Measurements from ENCODE around the gene PZP. TPM values are rescaled to one million over a fixed set of nuclear protein-coding genes. Genes with fewer than 3 reads are reported as not detected.
"Not testable (repeated sequence)": the region's sequence is repeated elsewhere in the genome, so short reads cannot be mapped to it uniquely, and the experiment has no call there.

The PZP gene
- under 1 TPM; 0.11 to 0.25 (median 0.16) TPM for total RNA-seq
- polyA plus RNA-seq = under 1 TPM; 0.13 to 0.20 (median 0.17) TPM
- long read RNA-seq, donor 1 = 0 reads
- long read RNA-seq, donor 2 = 0 reads

DNA sequence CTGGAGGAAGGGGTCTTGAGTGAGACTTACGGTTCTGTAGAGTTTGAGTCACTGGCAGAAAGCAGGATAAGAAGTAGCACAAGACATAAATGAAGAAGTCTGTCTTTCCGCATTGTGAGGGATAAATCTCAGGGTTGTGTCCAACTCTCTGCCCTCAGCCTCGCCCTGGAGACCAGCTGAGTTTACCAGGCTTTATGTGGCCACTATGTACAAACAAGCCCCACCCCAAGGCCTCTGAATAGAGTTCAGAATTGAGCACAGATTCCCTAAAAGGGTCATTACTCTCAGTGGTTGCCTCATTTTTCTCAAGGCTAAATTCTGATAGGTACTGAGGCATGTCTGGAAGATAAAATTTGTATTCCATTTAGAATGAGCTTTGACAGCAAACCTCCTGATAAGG lies at the start of gene PZP:
TSS of gene PZP (minus strand) at position 167 of the 400 bp plus-strand sequence. CDS start at position 113, 54 bp downstream.
- WGBS, 3 donors = 89 to 92% (median 91%) methylated on average over 3 of the region's 3 CpGs
- no peak for DNase-seq
- H3K9me3 ChIP-seq = no peaks in the 10 kb centered on the region
- intact Hi-C loops (cut with DNase I) = no loop called here
- H3K36me3 ChIP-seq (ENCODE audit: insufficient read depth in 1 of 2, low read depth in 1 of 2) = no peaks in the 10 kb centered on the region
- no peaks in the 10 kb centered on the region for H3K27me3 ChIP-seq (ENCODE audit: insufficient read depth in 3 of 3, low read length in 2 of 3)
- ATAC-seq = no peak
- no peak within 1 kb of the TSS for H3K27ac ChIP-seq
- H3K4me3 ChIP-seq = no peak within 1 kb of the TSS
- no peaks in the 10 kb centered on the region for H3K4me1 ChIP-seq
- TF ChIP-seq, protein P1, sequence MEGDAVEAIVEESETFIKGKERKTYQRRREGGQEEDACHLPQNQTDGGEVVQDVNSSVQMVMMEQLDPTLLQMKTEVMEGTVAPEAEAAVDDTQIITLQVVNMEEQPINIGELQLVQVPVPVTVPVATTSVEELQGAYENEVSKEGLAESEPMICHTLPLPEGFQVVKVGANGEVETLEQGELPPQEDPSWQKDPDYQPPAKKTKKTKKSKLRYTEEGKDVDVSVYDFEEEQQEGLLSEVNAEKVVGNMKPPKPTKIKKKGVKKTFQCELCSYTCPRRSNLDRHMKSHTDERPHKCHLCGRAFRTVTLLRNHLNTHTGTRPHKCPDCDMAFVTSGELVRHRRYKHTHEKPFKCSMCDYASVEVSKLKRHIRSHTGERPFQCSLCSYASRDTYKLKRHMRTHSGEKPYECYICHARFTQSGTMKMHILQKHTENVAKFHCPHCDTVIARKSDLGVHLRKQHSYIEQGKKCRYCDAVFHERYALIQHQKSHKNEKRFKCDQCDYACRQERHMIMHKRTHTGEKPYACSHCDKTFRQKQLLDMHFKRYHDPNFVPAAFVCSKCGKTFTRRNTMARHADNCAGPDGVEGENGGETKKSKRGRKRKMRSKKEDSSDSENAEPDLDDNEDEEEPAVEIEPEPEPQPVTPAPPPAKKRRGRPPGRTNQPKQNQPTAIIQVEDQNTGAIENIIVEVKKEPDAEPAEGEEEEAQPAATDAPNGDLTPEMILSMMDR (IDR thresholded peaks at IDR 0.05) = no peak

GRCh38 chr12:9256758-9257405 lies 48.7 kb upstream of the PZP start:
- Histone ChIP-seq H3K4me1 (no peaks in the 10 kb centered on the region), H3K36me3 (ENCODE audit: insufficient read depth in 1 of 2, low read depth in 1 of 2) (no peaks in the 10 kb centered on the region), H3K27ac (no peak overlapping the region), H3K9me3 (no peaks in the 10 kb centered on the region), H3K4me3 (no peak overlapping the region), H3K27me3 (ENCODE audit: insufficient read depth in 3 of 3, low read length in 2 of 3) (peaks cover 0 to 2% (median 0%) of the 10 kb centered on the region in 3 donors)
- TF ChIP-seq, protein P1 (IDR thresholded peaks at IDR 0.05) = no peak
- DNase-seq (no peak), ATAC-seq (no peak)
- WGBS, 3 donors = 58 to 75% (median 71%) methylated on average over 1 of the region's 1 CpG
- intact Hi-C loops (cut with DNase I) = no loop called here

GRCh38 chr12:9256341-9256740 lies 48.1 kb upstream of the PZP start:
- Histone ChIP-seq H3K9me3 (no peaks in the 10 kb centered on the region), H3K27ac (no peak overlapping the region), H3K36me3 (ENCODE audit: insufficient read depth in 1 of 2, low read depth in 1 of 2) (no peaks in the 10 kb centered on the region), H3K27me3 (ENCODE audit: insufficient read depth in 3 of 3, low read length in 2 of 3) (peaks cover 0 to 2% (median 0%) of the 10 kb centered on the region in 3 donors), H3K4me1 (no peaks in the 10 kb centered on the region), H3K4me3 (no peak overlapping the region)
- TF ChIP-seq, protein P1 (IDR thresholded peaks at IDR 0.05) = no peak
- intact Hi-C loops (cut with DNase I) = no loop called here
- DNase-seq = no peak
- no peak for ATAC-seq

- peaks cover 0 to 2% (median 0%) of the 10 kb centered on the region in 3 donors for H3K27me3 ChIP-seq (ENCODE audit: insufficient read depth in 3 of 3, low read length in 2 of 3)
- no peak overlapping the region for H3K27ac ChIP-seq
- 46 to 89% (median 85%) methylated on average over 2 of the region's 2 CpGs for WGBS, 3 donors
- ATAC-seq (no peak), DNase-seq (no peak)
- H3K36me3 ChIP-seq (ENCODE audit: insufficient read depth in 1 of 2, low read depth in 1 of 2) = no peaks in the 10 kb centered on the region
- TF ChIP-seq, protein P1 (IDR thresholded peaks at IDR 0.05) = no peak
- H3K4me3 ChIP-seq = no peak overlapping the region
- H3K4me1 ChIP-seq = no peaks in the 10 kb centered on the region
- intact Hi-C loops (cut with DNase I) = no loop called here
- no peaks in the 10 kb centered on the region for H3K9me3 ChIP-seq
Measured at GRCh38 chr12:9255837-9256236, 47.6 kb upstream of the PZP start.

- Histone ChIP-seq H3K9me3 (no peaks in the 10 kb centered on the region), H3K27me3 (ENCODE audit: insufficient read depth in 3 of 3, low read length in 2 of 3) (peaks cover 0 to 2% (median 0%) of the 10 kb centered on the region in 3 donors), H3K27ac (no peak overlapping the region), H3K4me3 (no peak overlapping the region), H3K36me3 (ENCODE audit: insufficient read depth in 1 of 2, low read depth in 1 of 2) (no peaks in the 10 kb centered on the region), H3K4me1 (no peaks in the 10 kb centered on the region)
- intact Hi-C loops (cut with DNase I) = no loop called here
- DNase-seq (no peak), ATAC-seq (no peak)
- TF ChIP-seq, protein P1 (IDR thresholded peaks at IDR 0.05) = no peak
- WGBS, 3 donors = 14 to 36% (median 21%) methylated on average over 5 of the region's 5 CpGs
Measured at GRCh38 chr12:9253464-9253863, 45.3 kb upstream of the PZP start.

GRCh38 chr12:9252791-9253190 lies 44.6 kb upstream of the PZP start:
- ATAC-seq; DNase-seq; H3K4me1 ChIP-seq; H3K27ac ChIP-seq; intact Hi-C loops (cut with DNase I); H3K36me3 ChIP-seq (ENCODE audit: insufficient read depth in 1 of 2, low read depth in 1 of 2); H3K9me3 ChIP-seq; H3K4me3 ChIP-seq; H3K27me3 ChIP-seq (ENCODE audit: insufficient read depth in 3 of 3, low read length in 2 of 3): not testable (repeated sequence)
- WGBS, 3 donors = 87 to 95% (median 91%) methylated on average over 2 of the region's 2 CpGs

Measured in psoas muscle (tissue), 8 donors.